ENCODE results near the gene KRTAP10-5.
"Not testable (repeated sequence)": the region's sequence is repeated elsewhere in the genome, so short reads cannot be mapped to it uniquely, and the experiment has no call there.

KRTAP10-5 gene

DNA sequence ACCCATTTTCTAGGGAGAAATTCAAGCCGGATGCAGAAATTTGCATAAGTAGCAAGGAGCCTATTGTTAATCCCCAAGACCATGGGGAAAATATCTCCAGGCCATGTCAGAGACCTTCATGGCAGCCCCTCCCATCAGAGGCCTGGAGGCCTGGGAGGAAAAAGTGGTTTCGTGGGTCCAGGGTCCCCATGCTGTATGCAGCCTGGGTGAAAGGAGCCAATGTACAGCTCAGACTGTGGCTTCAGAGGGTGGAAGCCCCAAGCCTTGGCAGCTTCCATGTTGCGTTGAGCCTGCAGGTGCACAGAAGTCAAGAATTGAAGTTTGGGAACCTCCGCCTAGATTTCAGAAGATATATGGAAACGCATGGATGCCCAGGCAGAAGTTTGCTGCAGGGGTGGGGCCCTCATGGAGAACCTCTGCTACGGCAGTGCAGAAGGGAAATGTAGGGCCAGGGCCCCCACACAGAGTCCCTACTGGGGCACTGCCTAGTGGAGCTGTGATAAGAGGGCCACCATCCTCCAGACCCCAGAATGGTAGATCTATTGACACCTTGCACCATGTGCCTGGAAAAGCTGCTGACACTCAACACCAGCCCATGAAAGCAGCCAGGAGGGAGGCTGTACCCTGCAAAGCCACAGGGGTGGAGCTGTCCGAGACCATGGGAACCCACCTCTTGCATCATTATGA, 29.9 kb upstream of the KRTAP10-5 start:
- not testable (repeated sequence) for DNase-seq

DNA sequence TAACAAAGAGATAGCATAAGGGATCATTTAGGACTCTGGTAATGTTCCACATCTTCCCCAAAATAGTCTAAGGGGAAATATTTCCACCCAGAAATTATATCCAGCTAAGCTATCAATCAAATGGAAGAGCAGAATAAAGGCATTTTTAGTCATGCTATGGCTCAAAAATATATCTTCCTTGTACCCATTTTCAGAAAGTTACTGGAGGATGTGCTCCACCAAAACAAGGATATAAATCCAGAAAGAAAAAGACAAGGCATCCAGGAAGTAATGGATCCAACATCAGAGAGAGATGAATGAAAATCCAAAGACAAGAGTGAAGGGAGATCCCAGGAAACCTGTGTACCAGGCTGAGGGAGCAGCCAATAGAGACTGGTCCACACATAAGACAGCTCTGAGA, 28.8 kb upstream of the KRTAP10-5 start:
- no peak for DNase-seq

DNA sequence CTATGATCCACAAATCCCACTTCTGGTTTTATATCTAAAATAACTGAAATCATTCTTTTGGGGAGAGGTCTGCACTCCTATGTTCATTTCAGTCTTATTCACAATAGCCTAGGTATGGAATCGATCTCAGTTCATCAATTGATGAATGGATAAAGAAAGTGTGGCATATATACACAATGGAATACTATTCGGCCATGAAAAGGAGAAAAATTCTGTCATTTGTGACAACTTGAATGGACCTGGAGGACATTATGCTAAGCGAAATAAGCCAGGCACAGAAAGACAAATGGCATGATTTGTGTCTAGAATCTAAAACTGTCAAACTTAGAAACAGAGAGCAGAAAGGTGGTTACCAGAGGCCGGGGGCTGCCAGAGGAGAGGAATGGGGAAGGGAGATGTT, 26.1 kb upstream of the KRTAP10-5 start:
- no peak for DNase-seq

DNA sequence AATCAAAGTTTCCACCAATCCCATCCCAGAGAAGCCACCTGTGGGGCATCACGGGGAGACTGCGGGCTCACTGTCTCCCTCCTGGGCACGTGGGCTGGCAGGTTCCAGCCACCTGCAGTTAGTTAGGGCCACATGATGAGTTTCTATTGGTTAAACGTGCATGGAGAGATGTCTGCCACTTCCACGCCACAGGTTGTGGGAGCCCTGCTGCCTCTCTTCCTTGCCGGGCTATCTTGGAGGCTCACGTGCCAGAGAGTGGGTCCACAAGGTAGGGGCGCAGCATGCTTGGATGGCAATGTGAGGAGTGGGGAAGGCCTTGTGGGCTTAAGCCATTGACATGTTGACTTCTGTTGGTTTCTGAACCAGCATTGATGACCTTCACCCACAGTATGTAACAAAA, 23.5 kb upstream of the KRTAP10-5 start:
- no peak for DNase-seq

DNA sequence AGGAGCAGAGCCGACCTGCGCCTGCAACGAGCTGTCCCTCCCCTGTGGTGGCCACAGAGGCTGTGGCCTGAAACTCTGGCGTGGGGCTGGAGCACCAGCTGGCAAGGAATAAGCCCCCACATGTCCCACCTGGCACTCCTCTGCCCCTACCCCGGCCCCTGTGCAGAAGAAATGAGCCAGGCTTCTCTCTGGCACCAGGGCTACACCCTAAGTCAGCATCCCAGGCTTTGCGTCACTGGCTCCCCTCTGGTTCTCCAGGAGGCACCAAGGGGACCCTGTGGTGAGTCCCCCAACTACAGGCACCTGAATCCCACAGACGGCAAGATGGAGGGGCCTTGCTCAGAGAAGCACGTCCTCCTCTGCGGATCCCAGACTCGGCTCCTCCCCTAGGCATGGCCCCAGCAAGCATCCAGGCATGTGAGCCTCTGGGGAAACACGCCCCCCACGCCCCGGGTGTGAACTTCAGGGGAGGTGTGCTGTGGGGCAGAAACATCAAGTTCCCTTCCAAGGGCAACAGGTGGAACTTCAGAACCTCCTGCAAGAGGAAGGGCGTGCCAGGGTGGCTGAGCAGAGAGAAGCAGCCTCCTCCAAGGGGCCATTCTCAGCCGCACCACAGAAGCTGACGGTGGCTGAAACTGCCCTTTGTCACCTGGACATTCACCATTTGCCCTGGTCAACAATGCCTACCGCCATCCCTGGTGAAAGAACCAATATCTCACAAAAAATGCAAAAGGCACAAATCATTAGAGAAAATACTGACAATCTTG, 22.9 kb upstream of the KRTAP10-5 start:
- no peak for DNase-seq

DNA sequence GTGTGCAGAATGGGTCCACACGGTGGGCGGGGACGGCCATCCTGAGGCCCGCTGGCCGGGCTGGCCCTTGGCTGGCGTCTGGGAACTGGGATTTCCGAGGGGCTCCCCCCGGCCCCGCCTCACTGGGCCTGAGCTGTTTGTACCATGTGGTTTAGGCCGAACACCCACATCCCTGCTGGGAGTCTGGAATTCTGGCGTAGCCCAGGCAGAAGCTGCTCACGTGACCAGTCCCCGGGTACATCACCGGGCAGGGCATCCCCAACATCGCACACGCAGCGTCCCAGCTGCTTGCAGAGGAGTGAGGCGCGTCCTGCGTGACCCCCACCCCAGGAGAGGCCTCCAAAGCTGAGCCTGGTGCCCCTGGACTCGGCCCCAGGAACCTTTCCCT, 22.1 kb upstream of the KRTAP10-5 start:
- no peak for DNase-seq

DNA sequence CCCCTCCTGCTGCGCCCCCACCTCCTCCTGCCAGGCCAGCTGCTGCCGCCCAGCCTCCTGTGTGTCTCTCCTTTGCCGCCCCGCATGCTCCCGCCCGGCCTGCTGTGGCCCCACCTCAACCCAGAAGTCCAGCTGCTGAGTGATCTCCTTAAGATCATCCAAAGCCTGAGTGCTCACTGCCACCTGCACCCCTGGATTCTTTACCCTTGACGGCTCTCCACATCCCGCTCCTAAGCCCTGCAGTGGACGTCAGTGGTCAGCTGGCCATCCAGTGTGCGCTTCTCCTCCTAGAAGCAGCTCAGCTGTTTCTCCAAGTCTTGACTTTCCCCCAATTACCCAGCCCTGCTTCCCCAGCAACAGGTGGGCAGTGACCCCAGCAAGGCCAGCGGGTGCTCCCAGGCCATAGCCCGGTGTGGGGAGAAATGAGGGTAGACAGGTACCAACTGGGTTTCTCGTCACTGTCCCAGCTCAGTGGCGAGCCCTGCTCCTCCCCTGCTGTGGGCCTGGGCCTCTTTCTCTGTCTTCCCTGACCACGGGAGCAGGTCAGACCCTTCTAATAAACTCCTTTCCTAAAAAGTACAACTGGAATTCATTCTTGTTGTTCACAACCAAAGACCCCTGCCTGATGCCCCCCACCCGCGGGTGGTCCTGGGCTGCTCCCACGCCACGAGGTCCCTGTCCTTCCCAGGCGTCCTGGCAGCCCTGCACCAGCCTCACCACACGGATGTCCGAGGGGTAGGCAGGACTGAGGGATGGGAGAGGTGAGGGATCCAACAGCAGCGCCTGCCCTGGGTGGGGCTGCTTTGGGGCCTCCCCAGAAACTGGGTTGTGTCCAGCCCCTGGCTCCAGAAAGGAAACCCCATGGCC, 21.4 kb upstream of the KRTAP10-5 start:
- no peak for DNase-seq

DNA sequence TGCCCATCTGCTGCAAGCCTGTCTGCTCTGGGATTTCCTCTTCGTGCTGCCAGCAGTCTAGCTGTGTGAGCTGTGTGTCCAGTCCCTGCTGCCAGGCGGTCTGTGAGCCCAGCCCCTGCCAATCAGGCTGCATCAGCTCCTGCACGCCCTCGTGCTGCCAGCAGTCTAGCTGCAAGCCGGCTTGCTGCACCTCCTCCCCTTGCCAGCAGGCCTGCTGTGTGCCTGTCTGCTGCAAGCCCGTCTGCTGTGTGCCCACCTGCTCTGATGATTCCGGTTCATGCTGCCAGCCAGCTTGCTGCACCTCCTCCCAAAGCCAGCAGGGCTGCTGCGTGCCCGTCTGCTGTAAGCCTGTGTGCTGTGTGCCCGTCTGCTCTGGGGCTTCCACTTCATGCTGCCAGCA, 20.7 kb upstream of the KRTAP10-5 start:
- DNase-seq = not testable (repeated sequence)

DNA sequence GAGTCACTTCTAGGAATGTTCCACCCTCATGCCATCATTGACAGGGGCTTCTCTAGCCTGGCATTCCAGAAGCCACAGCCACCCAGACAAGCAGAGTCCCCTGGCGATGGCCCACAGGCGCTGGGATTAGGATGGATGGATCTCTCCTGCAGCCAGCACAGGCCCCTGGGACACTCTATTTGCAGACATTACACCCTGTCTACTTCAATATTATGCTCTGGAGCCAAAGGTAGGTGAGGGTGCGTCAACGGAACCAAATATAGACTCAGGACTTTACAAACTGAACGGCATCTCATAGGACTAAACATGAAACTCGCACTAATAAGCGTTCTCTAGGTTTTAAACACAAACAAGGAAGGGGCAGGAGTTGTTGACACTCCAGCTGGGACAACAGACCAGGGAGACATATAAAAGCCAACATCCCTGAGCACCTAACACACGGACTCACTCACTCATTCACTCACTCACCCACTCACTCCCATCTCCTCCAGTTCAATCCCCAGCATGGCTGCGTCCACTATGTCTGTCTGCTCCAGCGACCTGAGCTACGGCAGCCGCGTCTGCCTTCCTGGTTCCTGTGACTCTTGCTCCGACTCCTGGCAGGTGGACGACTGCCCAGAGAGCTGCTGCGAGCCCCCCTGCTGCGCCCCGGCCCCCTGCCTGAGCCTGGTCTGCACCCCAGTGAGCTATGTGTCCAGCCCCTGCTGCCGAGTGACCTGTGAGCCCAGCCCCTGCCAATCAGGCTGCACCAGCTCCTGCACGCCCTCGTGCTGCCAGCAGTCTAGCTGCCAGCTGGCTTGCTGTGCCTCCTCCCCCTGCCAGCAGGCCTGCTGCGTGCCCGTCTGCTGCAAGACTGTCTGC, 19.9 kb upstream of the KRTAP10-5 start, which contains the start of gene KRTAP10-7:
Gene KRTAP10-7 (plus strand): TSS at position 480 of the 861 bp plus-strand sequence. CDS start 25 bp downstream, at position 505.
- DNase-seq = not testable (repeated sequence)

DNA sequence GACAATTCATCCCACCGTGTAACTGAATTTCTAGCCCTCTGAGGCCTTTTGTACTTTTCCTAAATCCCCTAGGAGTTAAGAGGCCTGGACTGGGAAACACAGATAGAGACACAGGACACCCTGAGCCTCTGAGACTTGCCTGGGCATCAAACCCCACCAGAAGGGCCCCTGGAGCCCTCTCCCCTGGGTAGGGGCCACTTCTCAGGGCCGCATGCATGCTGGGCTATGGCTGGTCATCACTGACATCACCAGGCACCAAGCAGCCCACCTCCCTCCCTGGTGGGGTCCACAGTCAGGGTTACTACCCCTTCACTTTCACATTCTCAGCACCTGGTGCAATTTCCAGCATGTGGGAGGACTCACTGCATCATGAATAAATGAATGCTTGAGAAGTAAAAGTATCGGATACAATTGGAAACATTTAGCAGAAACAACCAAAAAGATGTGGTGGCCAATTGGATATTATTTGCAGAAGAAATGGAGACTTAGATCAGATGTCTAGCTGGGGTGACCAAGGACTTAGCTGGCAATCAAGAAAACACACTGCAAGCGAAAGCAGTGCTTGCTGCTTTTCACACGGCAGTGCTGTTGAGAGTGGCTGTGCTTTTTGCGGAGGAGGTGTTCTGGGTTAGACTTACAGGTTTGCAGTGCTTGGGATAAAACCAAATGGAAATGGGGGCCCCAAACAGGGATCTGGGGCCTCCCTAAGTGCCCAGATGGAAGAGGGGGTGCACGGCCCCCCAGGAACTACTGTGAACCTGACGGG, 19.0 kb upstream of the KRTAP10-5 start:
- DNase-seq = no peak

DNA sequence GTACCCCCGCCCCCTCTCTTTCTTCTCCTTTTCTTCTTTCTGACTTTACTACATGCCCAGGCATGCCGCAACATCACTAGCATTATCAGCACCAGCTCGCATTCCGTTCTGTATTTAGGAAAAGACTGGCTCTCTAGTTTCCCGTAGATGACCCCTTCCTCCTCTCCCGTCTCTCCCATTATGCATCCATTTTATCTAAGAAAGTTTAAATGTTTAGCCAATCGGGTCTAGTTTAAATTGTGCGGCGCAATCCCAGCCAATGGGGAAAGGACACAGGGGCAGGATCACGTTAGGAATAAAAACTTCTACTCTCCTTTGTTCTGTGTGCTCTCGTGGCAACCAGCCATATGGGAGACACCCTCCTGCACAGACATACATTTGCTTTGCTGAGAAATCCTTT, 17.7 kb upstream of the KRTAP10-5 start:
- DNase-seq = no peak

DNA sequence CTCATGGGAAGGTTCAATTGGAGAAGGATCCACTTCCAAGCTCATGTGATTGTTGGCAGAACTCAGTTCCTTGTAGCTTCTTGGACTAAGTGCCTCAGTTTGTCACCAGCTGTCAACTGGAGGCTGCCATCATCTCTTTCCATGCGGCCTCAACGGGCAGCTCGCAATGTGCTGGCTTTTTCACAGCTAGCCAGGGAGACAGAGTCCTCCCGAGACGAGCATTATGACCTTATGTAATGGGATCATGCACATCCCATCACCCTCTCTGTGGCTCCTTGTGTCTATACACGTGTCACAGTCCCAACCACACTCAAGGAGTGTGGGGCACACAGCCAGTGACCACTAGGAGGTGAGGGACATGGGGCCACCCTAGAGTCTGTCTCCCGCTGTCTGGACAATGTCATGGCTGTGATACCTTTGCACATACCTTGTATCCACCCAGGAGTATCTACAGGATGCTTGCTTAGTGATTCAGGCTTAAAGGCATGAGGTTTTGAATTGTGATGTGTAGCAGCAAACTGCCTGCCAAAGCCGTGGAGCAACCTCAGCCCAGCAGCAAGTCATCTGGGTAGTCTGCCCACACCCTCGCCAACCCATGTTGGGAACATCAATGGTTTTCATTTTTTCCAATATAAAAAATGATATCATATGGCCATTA, 15.8 kb upstream of the KRTAP10-5 start:
- no peak for DNase-seq

DNA sequence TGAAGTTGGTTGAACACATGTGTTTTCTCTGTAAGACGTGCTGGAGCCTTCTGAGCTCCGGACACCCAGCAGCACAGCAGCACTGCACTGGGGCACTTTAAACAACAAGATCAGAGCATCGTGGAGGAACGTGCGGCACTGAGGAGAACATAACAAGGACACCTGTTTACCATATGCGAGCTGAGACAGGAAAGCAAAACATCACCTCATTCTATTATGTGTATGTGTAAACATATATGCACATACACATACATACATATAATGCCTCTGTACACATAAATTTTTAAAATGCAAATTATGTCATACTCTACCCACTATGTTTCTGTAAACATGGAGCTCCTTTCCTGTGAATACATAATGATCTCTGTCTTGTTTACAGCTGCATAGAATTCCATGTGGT, 15.1 kb upstream of the KRTAP10-5 start:
- no peak for DNase-seq

DNA sequence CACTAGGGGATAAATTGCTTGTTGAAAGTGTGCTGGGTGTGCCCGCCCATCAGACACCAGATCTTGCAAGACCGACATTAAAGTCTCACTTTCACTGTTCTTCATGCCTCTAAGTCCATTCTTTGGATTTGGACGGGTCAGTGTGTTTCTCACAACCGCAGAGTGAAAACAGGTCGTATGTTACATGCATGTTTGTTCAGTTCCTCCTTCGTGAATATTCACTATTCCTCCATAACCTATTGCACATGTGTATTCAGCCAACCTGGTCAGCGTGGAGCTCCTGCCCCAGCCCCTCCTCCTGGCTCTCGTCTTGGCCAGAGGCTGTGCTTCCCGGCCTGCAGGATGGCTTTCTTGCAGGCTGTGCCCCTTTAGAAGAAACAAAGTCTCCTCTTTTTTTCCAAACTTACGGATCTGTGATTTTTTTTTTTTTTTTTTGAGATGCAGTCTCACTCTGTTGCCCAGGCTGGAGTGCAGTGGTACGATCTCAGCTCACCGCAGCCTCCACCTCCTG, 14.1 kb upstream of the KRTAP10-5 start:
- no peak for DNase-seq

DNA sequence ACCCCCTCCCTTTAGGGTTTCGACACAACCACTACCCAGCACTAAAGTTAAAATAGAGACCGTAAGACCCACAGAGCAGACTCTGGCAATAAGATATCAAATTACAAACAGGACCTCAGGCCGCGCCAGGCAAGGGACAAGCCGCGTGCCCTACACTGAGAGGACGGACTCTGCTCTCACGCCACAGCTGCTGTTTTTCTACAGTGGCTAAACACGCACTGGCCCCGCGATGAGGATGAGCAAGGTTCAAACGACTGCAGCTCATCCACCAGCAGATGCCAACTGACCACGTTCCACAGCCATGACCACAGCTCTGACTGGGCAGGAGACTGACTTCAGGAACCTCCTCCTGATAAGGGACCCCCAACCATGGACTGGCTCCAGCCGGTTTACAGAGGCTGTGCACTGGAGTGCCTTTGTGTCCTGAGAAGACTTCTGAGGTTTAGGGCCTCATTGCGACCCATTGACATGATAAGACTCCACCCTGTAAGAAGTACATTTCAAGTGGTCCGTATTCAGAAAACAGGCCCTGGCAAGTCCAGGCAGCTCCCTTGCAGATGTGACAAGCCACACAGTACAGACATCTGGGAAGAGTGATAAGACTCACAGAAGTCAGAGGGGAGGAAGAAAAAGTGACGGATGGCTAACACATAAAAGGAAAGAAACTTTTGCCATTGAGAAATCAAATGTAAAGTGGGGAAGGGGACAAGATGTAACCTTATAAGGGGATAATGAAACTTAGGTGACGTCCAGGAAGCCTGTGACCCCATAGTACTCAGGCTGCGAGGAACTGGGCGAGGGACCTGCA, 13.4 kb upstream of the KRTAP10-5 start:
- no peak for DNase-seq

DNA sequence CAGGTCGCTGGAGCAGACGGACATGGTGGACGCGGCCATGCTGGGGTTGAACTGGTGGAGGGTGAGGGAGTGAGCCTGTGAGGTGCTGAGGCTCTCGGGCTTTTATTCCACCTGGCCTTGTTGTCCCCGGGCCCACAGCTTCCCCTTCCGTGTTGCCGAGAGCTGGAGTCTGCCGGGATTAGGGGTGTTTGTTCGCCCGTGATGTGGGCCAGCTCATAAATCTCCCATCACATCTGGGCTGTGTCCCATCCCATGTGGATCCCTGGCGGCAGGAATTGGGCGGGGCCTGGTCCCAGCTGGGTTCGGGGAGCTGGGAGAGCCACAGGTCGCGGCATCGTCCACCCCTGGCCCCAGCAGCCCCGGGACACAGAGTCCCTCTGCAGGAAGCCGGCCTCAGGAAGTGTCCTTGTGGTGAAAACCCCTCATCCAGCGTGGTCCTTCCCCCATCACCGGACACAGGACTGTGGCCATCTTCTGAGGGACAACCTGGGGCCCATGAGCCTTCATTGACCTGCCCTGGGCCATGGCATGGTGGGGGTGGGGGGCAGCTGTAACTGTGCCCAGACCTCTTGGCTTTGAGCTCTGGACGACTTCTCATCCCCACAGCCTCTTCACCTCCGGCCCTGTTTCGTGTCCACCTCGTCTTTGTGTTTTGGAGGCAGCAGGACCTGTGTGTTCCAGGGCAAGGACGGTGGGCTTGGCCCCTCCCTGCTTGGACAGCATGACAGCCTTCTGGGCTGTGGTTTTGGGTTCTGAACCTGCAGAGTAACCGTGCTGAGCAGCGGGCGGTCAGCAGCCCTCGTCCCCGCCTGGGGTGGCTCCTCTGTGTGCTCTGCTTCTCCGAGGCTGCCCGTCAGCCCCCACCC, 12.3 kb upstream of the KRTAP10-5 start, which contains the start of gene KRTAP10-6:
Gene KRTAP10-6 (minus strand): TSS at position 60 of the 866 bp plus-strand sequence. CDS start 21 bp downstream, at position 39.
- DNase-seq = no peak

DNA sequence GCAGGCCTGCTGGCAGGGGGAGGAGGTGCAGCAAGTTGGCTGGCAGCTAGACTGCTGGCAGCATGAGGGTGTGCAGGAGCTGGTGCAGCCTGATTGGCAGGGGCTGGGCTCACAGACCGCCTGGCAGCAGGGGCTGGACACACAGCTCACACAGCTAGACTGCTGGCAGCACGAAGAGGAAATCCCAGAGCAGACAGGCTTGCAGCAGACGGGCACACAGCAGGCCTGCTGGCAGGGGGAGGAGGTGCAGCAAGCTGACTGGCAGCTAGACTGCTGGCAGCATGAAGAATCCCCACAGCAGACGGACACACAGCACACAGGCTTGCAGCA, 11.4 kb upstream of the KRTAP10-5 start:
- DNase-seq = not testable (repeated sequence)

DNA sequence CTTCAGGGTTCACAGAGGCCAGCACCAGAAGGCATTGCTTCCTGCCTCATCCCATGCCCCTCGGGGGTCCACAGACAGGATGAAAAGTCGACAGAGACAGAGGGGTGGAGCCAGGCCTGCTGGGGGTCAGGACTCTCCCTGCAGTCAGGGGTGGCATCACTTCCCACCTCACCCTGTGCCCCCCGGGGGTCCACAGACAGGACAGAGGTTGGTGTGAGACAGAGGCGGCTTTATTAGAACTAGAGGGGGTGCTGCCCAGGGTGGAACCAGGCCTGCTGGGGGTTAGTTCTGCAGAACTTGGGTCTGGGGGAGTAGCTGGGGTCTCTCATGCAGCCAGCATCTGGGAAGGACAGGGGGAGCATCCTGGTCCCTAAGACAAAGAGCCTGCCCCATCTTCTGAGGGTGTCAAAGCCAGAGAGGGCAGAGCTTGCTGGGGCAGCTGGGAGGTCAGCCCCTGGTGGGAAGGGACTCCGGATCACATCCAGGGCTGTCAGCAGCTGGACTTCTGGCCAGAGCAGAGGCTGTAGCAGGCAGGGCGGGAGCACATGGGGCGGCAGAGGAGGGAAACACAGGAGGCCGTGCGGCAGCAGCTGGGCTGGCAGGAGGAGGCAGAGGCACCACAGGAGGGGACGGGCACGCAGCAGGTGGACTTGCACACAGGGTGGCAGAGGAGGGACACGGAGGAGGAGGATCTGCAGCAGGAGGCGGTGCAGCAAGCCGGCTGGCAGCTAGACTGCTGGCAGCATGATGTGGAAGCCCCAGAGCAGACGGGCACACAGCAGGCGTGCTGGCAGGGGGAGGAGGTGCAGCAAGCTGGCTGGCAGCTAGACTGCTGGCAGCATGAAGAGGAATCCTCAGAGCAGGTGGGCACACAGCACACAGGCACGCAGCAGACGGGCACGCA, 10.7 kb upstream of the KRTAP10-5 start:
- not testable (repeated sequence) for DNase-seq

All from NCI-H2107 (cell line).